Measurements from ENCODE around the gene RSPH6A. TPM values are rescaled to one million over a fixed set of nuclear protein-coding genes. Genes with fewer than 3 reads are reported as not detected.

The RSPH6A gene
- total RNA-seq, 2 donors from 2014 or later = 0.50 to 5.2 TPM

GRCh38 chr19:45852983-45853382, 37.9 kb upstream of the RSPH6A start:
- peaks cover 8 to 16% of the 10 kb centered on the region in 2 donors for H3K36me3 ChIP-seq

GRCh38 chr19:45852145-45852750, 37.1 kb upstream of the RSPH6A start:
- no peak for DNase-seq (ENCODE audit: low spot score)
- TF ChIP-seq POLR2AphosphoS5 (IDR thresholded peaks at IDR 0.05) (no peak), CTCF (IDR thresholded peaks at IDR 0.05) (no peak), POLR2A (IDR thresholded peaks at IDR 0.05) (no peak)
- 92% methylated on average over 10 of the region's 10 CpGs for WGBS
- H3K4me1 ChIP-seq (replicated peaks) = no peaks in the 10 kb centered on the region
- no peaks in the 10 kb centered on the region for H3K9me3 ChIP-seq
- H3K36me3 ChIP-seq = peaks cover 15 to 23% of the 10 kb centered on the region in 2 donors
- intact Hi-C loops (cut with DNase I) = no loop called here
- no peak overlapping the region for H3K4me3 ChIP-seq
- no peaks in the 10 kb centered on the region for H3K27me3 ChIP-seq (replicated peaks; ENCODE audit: insufficient read depth)
- no peak overlapping the region for H3K27ac ChIP-seq

More at GRCh38 chr19:45852983-45853382, 37.9 kb upstream of the RSPH6A start:
- no peak for TF ChIP-seq POLR2AphosphoS5 (IDR thresholded peaks at IDR 0.05)
- no peak for TF ChIP-seq CTCF (IDR thresholded peaks at IDR 0.05)
- no peak for TF ChIP-seq POLR2A (IDR thresholded peaks at IDR 0.05)
- Histone ChIP-seq H3K27me3 (replicated peaks; ENCODE audit: insufficient read depth) (no peaks in the 10 kb centered on the region), H3K4me3 (no peak overlapping the region), H3K9me3 (no peaks in the 10 kb centered on the region), H3K4me1 (replicated peaks) (no peaks in the 10 kb centered on the region), H3K27ac (no peak overlapping the region)
- 66% methylated on average over 7 of the region's 7 CpGs for WGBS
- intact Hi-C loops (cut with DNase I) = no loop called here
- DNase-seq (ENCODE audit: low spot score) = no peak

GRCh38 chr19:45848922-45849321, 33.8 kb upstream of the RSPH6A start:
- no peak overlapping the region for H3K4me3 ChIP-seq
- TF ChIP-seq POLR2AphosphoS5 (IDR thresholded peaks at IDR 0.05) (no peak), POLR2A (IDR thresholded peaks at IDR 0.05) (no peak), CTCF (IDR thresholded peaks at IDR 0.05) (no peak)
- H3K36me3 ChIP-seq = peaks cover 13 to 28% of the 10 kb centered on the region in 2 donors
- 94% methylated on average over 4 of the region's 4 CpGs for WGBS
- H3K27ac ChIP-seq = no peak overlapping the region
- intact Hi-C loops (cut with DNase I) = no loop called here
- DNase-seq (ENCODE audit: low spot score) = no peak
- H3K27me3 ChIP-seq (replicated peaks; ENCODE audit: insufficient read depth) = no peaks in the 10 kb centered on the region
- H3K4me1 ChIP-seq (replicated peaks) = no peaks in the 10 kb centered on the region
- no peaks in the 10 kb centered on the region for H3K9me3 ChIP-seq

GRCh38 chr19:45847663-45848062, 32.6 kb upstream of the RSPH6A start:
- intact Hi-C loops (cut with DNase I) = no loop called here
- no peaks in the 10 kb centered on the region for H3K4me1 ChIP-seq (replicated peaks)
- H3K9me3 ChIP-seq = no peaks in the 10 kb centered on the region
- no peaks in the 10 kb centered on the region for H3K27me3 ChIP-seq (replicated peaks; ENCODE audit: insufficient read depth)
- TF ChIP-seq POLR2A (IDR thresholded peaks at IDR 0.05) (no peak), POLR2AphosphoS5 (IDR thresholded peaks at IDR 0.05) (no peak), CTCF (IDR thresholded peaks at IDR 0.05) (no peak)
- no peak for DNase-seq (ENCODE audit: low spot score)
- WGBS = 88% methylated on average over 13 of the region's 13 CpGs
- no peak overlapping the region for H3K27ac ChIP-seq
- no peak overlapping the region for H3K4me3 ChIP-seq
- peaks cover 11 to 34% of the 10 kb centered on the region in 2 donors for H3K36me3 ChIP-seq

GRCh38 chr19:45842198-45842597, 27.1 kb upstream of the RSPH6A start:
- intact Hi-C loops (cut with DNase I) = no loop called here
- WGBS = 91% methylated on average over 11 of the region's 14 CpGs
- H3K4me3 ChIP-seq = no peak overlapping the region
- H3K9me3 ChIP-seq = no peaks in the 10 kb centered on the region
- no peaks in the 10 kb centered on the region for H3K4me1 ChIP-seq (replicated peaks)
- no peaks in the 10 kb centered on the region for H3K27me3 ChIP-seq (replicated peaks; ENCODE audit: insufficient read depth)
- H3K36me3 ChIP-seq = peaks cover 10 to 17% of the 10 kb centered on the region in 2 donors
- no peak for DNase-seq (ENCODE audit: low spot score)
- H3K27ac ChIP-seq = no peak overlapping the region
- TF ChIP-seq CTCF (IDR thresholded peaks at IDR 0.05) (no peak), POLR2AphosphoS5 (IDR thresholded peaks at IDR 0.05) (no peak), POLR2A (IDR thresholded peaks at IDR 0.05) (no peak)

Data from prostate gland (tissue), 2 donors.